Keratinocyte (primary cell): ENCODE data around the gene MT1B.
A peak's percentile ranks its signal among the peaks of the same experiment; 100 is the strongest.

ENCODE experiments used
- CTCF ChIP-seq, 3 experiments: IDR thresholded peaks in 1 of 3; conservative IDR thresholded peaks in 1 of 3; optimal IDR thresholded peaks in 1 of 3; 2 replicates in 2 of 3; 3 replicates in 1 of 3; pipeline versions ENCODE3 to v1.5.1; 2011; ENCODE audit warnings: low read length in 3 of 3, mild to moderate bottlenecking in 3 of 3, moderate library complexity in 2 of 3, control low read depth in 1 of 3, inconsistent platforms in 1 of 3; ENCODE audit not compliant: insufficient read depth in 2 of 3; ENCODE audit errors: extremely low read depth in 1 of 3
- EZH2 ChIP-seq: IDR thresholded peaks from one replicate; pipeline ENCODE4 v1.6.1; 2012; ENCODE audit warnings: inconsistent platforms, mild to moderate bottlenecking, low read length, moderate library complexity

GRCh38 chr16:56667581-56668571, 16.2 kb downstream of the MT1B start, which contains the start of gene MT1G:
- TF ChIP-seq CTCF (optimal IDR thresholded peaks at IDR 0.05 in 1 of 3, IDR thresholded peaks at IDR 0.05 in 1 of 3, conservative IDR thresholded peaks at IDR 0.05 in 1 of 3; ENCODE audit: extremely low read depth in 1 of 3, insufficient read depth in 2 of 3, low read length in 3 of 3) (no peak), EZH2 (peak; percentile 72)
